ENCODE data around the gene CREB3L4.

DNA sequence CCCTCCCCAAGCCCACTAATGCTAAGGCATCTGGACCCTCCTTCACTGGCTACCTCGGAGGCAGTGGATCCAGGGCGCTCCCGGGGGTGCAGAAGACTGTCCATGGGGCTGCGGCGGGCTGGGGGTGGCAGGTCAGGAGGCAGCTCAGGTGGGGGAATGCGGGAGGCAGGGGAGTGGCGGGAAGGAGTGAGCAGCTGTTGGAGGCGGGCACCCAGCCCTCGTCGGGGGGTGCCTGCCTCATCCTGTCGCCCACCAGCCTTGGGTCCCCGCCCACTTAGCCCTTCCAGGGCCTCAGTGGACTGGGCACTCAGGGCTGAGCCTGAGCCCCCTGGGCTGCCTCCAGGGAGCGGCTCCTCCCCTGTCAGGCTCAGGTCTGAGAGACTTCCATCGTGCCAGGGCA lies 34.3 kb upstream of the CREB3L4 start:
- TF ChIP-seq, protein P1, sequence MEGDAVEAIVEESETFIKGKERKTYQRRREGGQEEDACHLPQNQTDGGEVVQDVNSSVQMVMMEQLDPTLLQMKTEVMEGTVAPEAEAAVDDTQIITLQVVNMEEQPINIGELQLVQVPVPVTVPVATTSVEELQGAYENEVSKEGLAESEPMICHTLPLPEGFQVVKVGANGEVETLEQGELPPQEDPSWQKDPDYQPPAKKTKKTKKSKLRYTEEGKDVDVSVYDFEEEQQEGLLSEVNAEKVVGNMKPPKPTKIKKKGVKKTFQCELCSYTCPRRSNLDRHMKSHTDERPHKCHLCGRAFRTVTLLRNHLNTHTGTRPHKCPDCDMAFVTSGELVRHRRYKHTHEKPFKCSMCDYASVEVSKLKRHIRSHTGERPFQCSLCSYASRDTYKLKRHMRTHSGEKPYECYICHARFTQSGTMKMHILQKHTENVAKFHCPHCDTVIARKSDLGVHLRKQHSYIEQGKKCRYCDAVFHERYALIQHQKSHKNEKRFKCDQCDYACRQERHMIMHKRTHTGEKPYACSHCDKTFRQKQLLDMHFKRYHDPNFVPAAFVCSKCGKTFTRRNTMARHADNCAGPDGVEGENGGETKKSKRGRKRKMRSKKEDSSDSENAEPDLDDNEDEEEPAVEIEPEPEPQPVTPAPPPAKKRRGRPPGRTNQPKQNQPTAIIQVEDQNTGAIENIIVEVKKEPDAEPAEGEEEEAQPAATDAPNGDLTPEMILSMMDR (IDR thresholded peaks at IDR 0.05): no peak
- no peak for TF ChIP-seq POLR2A (IDR thresholded peaks at IDR 0.05)

All from thyroid gland (tissue), 4 donors.